Aorta (tissue), 5 donors: ENCODE results near the gene FGF3. TPM values are rescaled to one million over a fixed set of nuclear protein-coding genes. Genes with fewer than 3 reads are reported as not detected.

Source experiments
- ATAC-seq: fragments of 200-7000 bp; cut with Tn5 transposase; one replicate; pipeline ENCODE4 v1.9.1; 2022; ENCODE audit warnings: moderate library complexity; ENCODE audit not compliant: low FRiP score
- DNase-seq, 2 donors: peaks; one replicate each; pipeline ENCODE4 v3.0.0-alpha.2; 2020
- H3K27ac ChIP-seq, 2 donors: one replicate each; pipeline ENCODE4 v1.5.1; 2013; ENCODE audit warnings: low read length in 2 of 2, mild to moderate bottlenecking in 2 of 2, moderate library complexity in 2 of 2, control low read depth in 1 of 2, inconsistent platforms in 1 of 2, low read depth in 1 of 2
- H3K27me3 ChIP-seq, 2 donors: one replicate each; pipeline ENCODE4 v1.6.1; 2013; ENCODE audit warnings: control low read depth in 1 of 2, low read length in 1 of 2, mild to moderate bottlenecking in 1 of 2, moderate library complexity in 1 of 2; ENCODE audit not compliant: insufficient read depth in 2 of 2, control insufficient read depth in 1 of 2
- H3K36me3 ChIP-seq, 2 donors: one replicate each; pipeline ENCODE4 v1.6.1; 2013; ENCODE audit warnings: control low read depth in 1 of 2, low read length in 1 of 2, mild to moderate bottlenecking in 1 of 2; ENCODE audit not compliant: insufficient read depth in 2 of 2, control insufficient read depth in 1 of 2
- H3K4me1 ChIP-seq, 2 donors: one replicate each; pipeline ENCODE4 v1.6.1; 2013; ENCODE audit warnings: low read length in 2 of 2, control low read depth in 1 of 2, mild to moderate bottlenecking in 1 of 2, moderate library complexity in 1 of 2; ENCODE audit not compliant: insufficient read depth in 2 of 2, control insufficient read depth in 1 of 2
- H3K4me3 ChIP-seq, 2 donors: one replicate each; pipeline ENCODE4 v1.5.1; 2013; ENCODE audit warnings: low read length in 2 of 2, control low read depth in 1 of 2, mild to moderate bottlenecking in 1 of 2
- H3K9me3 ChIP-seq: one replicate; pipeline ENCODE4 v1.6.1; 2013; ENCODE audit warnings: mild to moderate bottlenecking, low read length; ENCODE audit not compliant: control insufficient read depth
- WGBS, 2 donors: extraction: QIAGEN DNeasy Blood & Tissue Kit; methylation state at CpG; one replicate each; pipeline ENCODE4 v1.1.7; 2013; 5-methylcytosine and 5-hydroxymethylcytosine counted together
- intact Hi-C, 2 donors: fragments of 100-400 bp; cut with DNase I; formaldehyde crosslinking; loops; one replicate each; pipeline versions ENCODE4 v1.14.2 to v1.15.0; 2022
- polyA plus RNA-seq, 2 donors: library from polyadenylated mRNA; stranded (reverse); fragments of 200-250 nt; gene quantifications; one replicate each; pipeline ENCODE4 v1.2.3, GENCODE V29; 2013
- total RNA-seq, 2 donors: library from RNA; stranded (reverse); fragmentation: NEBNext Ultra II Directional; extraction: Animal tissue kit (Norgen Biotek cat#: 25700); gene quantifications; one replicate each; pipeline ENCODE4 v1.2.1, GENCODE V29; 2021
- donor health status: healthy with polysubstance abuse.
- donor health status: Bipolar disorder and iron deficiency.
- donor health status: DM: no; HTN: no; CAD: no.
- donor health status: DM: no; HTN: no; CAD: no.
- donor health status: DM: yes; HTN: yes; CAD: no.

The FGF3 gene
- total and polyA plus RNA-seq, 4 donors = not detected

- Histone ChIP-seq H3K4me1 (no peaks in the 10 kb centered on the region), H3K36me3 (no peaks in the 10 kb centered on the region), H3K27me3 (no peaks in the 10 kb centered on the region), H3K27ac (no peak overlapping the region), H3K9me3 (no peaks in the 10 kb centered on the region), H3K4me3 (no peak overlapping the region)
- intact Hi-C loops = no loop called here
- ATAC-seq (no peak), DNase-seq (no peak)
- 59 to 63% methylated on average over 17 of the region's 17 CpGs for WGBS, 2 donors
Observed at GRCh38 chr11:69821511-69822040, 2.4 kb upstream of the FGF3 start.

GRCh38 chr11:69820441-69820840 lies 1.2 kb upstream of the FGF3 start:
- no peak overlapping the region for H3K4me3 ChIP-seq
- ATAC-seq (peak; percentile 28), DNase-seq (no peak)
- 75 to 84% methylated on average over 5 of the region's 5 CpGs for WGBS, 2 donors
- no peaks in the 10 kb centered on the region for H3K36me3 ChIP-seq
- no peaks in the 10 kb centered on the region for H3K27me3 ChIP-seq
- intact Hi-C loops = no loop called here
- no peak overlapping the region for H3K27ac ChIP-seq
- no peaks in the 10 kb centered on the region for H3K9me3 ChIP-seq
- no peaks in the 10 kb centered on the region for H3K4me1 ChIP-seq

- no peak overlapping the region for H3K4me3 ChIP-seq
- no peaks in the 10 kb centered on the region for H3K27me3 ChIP-seq
- no peaks in the 10 kb centered on the region for H3K9me3 ChIP-seq
- intact Hi-C loops = no loop called here
- no peaks in the 10 kb centered on the region for H3K36me3 ChIP-seq
- 2% methylated on average over 40 of the region's 40 CpGs for WGBS, 2 donors
- no peak for DNase-seq
- H3K4me1 ChIP-seq = no peaks in the 10 kb centered on the region
- ATAC-seq = no peak
- no peak overlapping the region for H3K27ac ChIP-seq
Observed at GRCh38 chr11:69819541-69820070, 390 bp upstream of the FGF3 start.

- H3K4me3 ChIP-seq = no peak overlapping the region
- DNase-seq = no peak
- H3K4me1 ChIP-seq = no peaks in the 10 kb centered on the region
- H3K9me3 ChIP-seq = no peaks in the 10 kb centered on the region
- no peak for ATAC-seq
- no peaks in the 10 kb centered on the region for H3K27me3 ChIP-seq
- no peaks in the 10 kb centered on the region for H3K36me3 ChIP-seq
- intact Hi-C loops = no loop called here
- no peak overlapping the region for H3K27ac ChIP-seq
- 2 to 3% methylated on average over 25 to 31 of the region's 31 CpGs for WGBS, 2 donors
Observed at GRCh38 chr11:69818231-69818602, 999 bp downstream of the FGF3 start.

GRCh38 chr11:69817265-69818230 lies 1.7 kb downstream of the FGF3 start:
- intact Hi-C loops = no loop called here
- DNase-seq (no peak), ATAC-seq (no peak)
- H3K4me3 ChIP-seq = no peak overlapping the region
- no peak overlapping the region for H3K27ac ChIP-seq
- no peaks in the 10 kb centered on the region for H3K27me3 ChIP-seq
- H3K9me3 ChIP-seq = no peaks in the 10 kb centered on the region
- H3K4me1 ChIP-seq = no peaks in the 10 kb centered on the region
- WGBS, 2 donors = 0 to 1% methylated on average over 99 to 107 of the region's 107 CpGs
- no peaks in the 10 kb centered on the region for H3K36me3 ChIP-seq

GRCh38 chr11:69816671-69817070 lies 2.5 kb downstream of the FGF3 start:
- no peaks in the 10 kb centered on the region for H3K9me3 ChIP-seq
- WGBS, 2 donors = 16 to 17% methylated on average over 12 of the region's 12 CpGs
- no peak overlapping the region for H3K27ac ChIP-seq
- no peaks in the 10 kb centered on the region for H3K4me1 ChIP-seq
- intact Hi-C loops = no loop called here
- no peak for ATAC-seq
- H3K4me3 ChIP-seq = no peak overlapping the region
- no peak for DNase-seq
- no peaks in the 10 kb centered on the region for H3K27me3 ChIP-seq
- no peaks in the 10 kb centered on the region for H3K36me3 ChIP-seq

GRCh38 chr11:69815973-69816372 lies 3.2 kb downstream of the FGF3 start:
- intact Hi-C loops = no loop called here
- Histone ChIP-seq H3K36me3 (no peaks in the 10 kb centered on the region), H3K4me3 (no peak overlapping the region), H3K9me3 (no peaks in the 10 kb centered on the region), H3K27me3 (no peaks in the 10 kb centered on the region), H3K27ac (no peak overlapping the region), H3K4me1 (no peaks in the 10 kb centered on the region)
- no peak for DNase-seq
- WGBS, 2 donors = 76 to 78% methylated on average over 13 of the region's 13 CpGs
- no peak for ATAC-seq

GRCh38 chr11:69814902-69815301 lies 4.3 kb downstream of the FGF3 start:
- H3K27ac ChIP-seq = no peak overlapping the region
- H3K4me3 ChIP-seq = no peak overlapping the region
- no peaks in the 10 kb centered on the region for H3K9me3 ChIP-seq
- H3K27me3 ChIP-seq = no peaks in the 10 kb centered on the region
- H3K4me1 ChIP-seq = no peaks in the 10 kb centered on the region
- ATAC-seq (no peak), DNase-seq (no peak)
- intact Hi-C loops = no loop called here
- no peaks in the 10 kb centered on the region for H3K36me3 ChIP-seq

- H3K27ac ChIP-seq = no peak overlapping the region
- no peaks in the 10 kb centered on the region for H3K27me3 ChIP-seq
- no peaks in the 10 kb centered on the region for H3K4me1 ChIP-seq
- WGBS, 2 donors = 87 to 89% methylated on average over 7 of the region's 7 CpGs
- H3K36me3 ChIP-seq = no peaks in the 10 kb centered on the region
- H3K9me3 ChIP-seq = no peaks in the 10 kb centered on the region
- intact Hi-C loops = no loop called here
- DNase-seq (no peak), ATAC-seq (no peak)
- H3K4me3 ChIP-seq = no peak overlapping the region
Observed at GRCh38 chr11:69814411-69814810, 4.8 kb downstream of the FGF3 start.
